ENCODE data around the gene KCNAB3. TPM values are rescaled to one million over a fixed set of nuclear protein-coding genes. Genes with fewer than 3 reads are reported as not detected.
"Not testable (repeated sequence)": the region's sequence is repeated elsewhere in the genome, so short reads cannot be mapped to it uniquely, and the experiment has no call there.

Gene KCNAB3
- total RNA-seq, 1 donor = 1.3 TPM

GRCh38 chr17:7969433-7969832 lies 39.8 kb upstream of the KCNAB3 start:
- peak; percentile 28 for DNase-seq (ENCODE audit: low read depth)
- H3K4me3 ChIP-seq (ENCODE audit: low read depth, low read length) = no peak overlapping the region
- no peak for TF ChIP-seq CTCF (IDR thresholded peaks at IDR 0.05; ENCODE audit: insufficient read depth, low read length)

GRCh38 chr17:7967751-7968150 lies 38.1 kb upstream of the KCNAB3 start:
- no peak for TF ChIP-seq CTCF (IDR thresholded peaks at IDR 0.05; ENCODE audit: insufficient read depth, low read length)
- DNase-seq (ENCODE audit: low read depth) = no peak

GRCh38 chr17:7961421-7961820 lies 31.8 kb upstream of the KCNAB3 start:
- TF ChIP-seq CTCF (IDR thresholded peaks at IDR 0.05; ENCODE audit: insufficient read depth, low read length) = no peak
- DNase-seq (ENCODE audit: low read depth) = no peak
- H3K4me3 ChIP-seq (ENCODE audit: low read depth, low read length) = no peak overlapping the region

More at GRCh38 chr17:7967751-7968150, 38.1 kb upstream of the KCNAB3 start:
- no peak overlapping the region for H3K4me3 ChIP-seq (ENCODE audit: low read depth, low read length)

GRCh38 chr17:7959503-7960253 lies 30.0 kb upstream of the KCNAB3 start:
- no peak for DNase-seq (ENCODE audit: low read depth)
- no peak overlapping the region for H3K4me3 ChIP-seq (ENCODE audit: low read depth, low read length)
- no peak for TF ChIP-seq CTCF (IDR thresholded peaks at IDR 0.05; ENCODE audit: insufficient read depth, low read length)

- DNase-seq (ENCODE audit: low read depth) = peak; percentile 83
- no peak overlapping the region for H3K4me3 ChIP-seq (ENCODE audit: low read depth, low read length)
- TF ChIP-seq CTCF (IDR thresholded peaks at IDR 0.05; ENCODE audit: insufficient read depth, low read length) = no peak
Observed at GRCh38 chr17:7956228-7956965, 26.7 kb upstream of the KCNAB3 start.

- no peak for DNase-seq (ENCODE audit: low read depth)
- no peak overlapping the region for H3K4me3 ChIP-seq (ENCODE audit: low read depth, low read length)
- TF ChIP-seq CTCF (IDR thresholded peaks at IDR 0.05; ENCODE audit: insufficient read depth, low read length) = no peak
Observed at GRCh38 chr17:7955414-7956227, 26.0 kb upstream of the KCNAB3 start.

GRCh38 chr17:7953266-7953665 lies 23.6 kb upstream of the KCNAB3 start:
- not testable (repeated sequence) for H3K4me3 ChIP-seq (ENCODE audit: low read depth, low read length); DNase-seq (ENCODE audit: low read depth)

All from fibroblast of the aortic adventitia (primary cell).